Endothelial cell of umbilical vein (primary cell): ENCODE results near the gene SCN1B.

Source experiments
- EZH2 ChIP-seq: IDR thresholded peaks from 2 replicates; pipeline ENCODE4 v1.6.1; 2012; ENCODE audit warnings: borderline replicate concordance, low read depth, mild to moderate bottlenecking, moderate library complexity, low read length, inconsistent platforms; ENCODE audit not compliant: severe bottlenecking
- FOS ChIP-seq: IDR thresholded peaks from 2 replicates; pipeline ENCODE4 v1.6.1; 2011; ENCODE audit warnings: mild to moderate bottlenecking, low read length, moderate library complexity, borderline replicate concordance; ENCODE audit not compliant: insufficient read depth
- JUN ChIP-seq: IDR thresholded peaks from 2 replicates; pipeline ENCODE4 v1.6.1; 2011; ENCODE audit warnings: borderline replicate concordance, low read depth; ENCODE audit not compliant: insufficient read length, insufficient read depth
- MYC ChIP-seq: IDR thresholded peaks from one replicate; pipeline ENCODE4 v1.6.1; 2011; ENCODE audit warnings: mild to moderate bottlenecking, low read depth, low read length
- POLR2A ChIP-seq: IDR thresholded peaks from 2 replicates; pipeline ENCODE4 v1.6.1; 2012; ENCODE audit warnings: low read depth, mild to moderate bottlenecking, control low read depth, low read length
- POLR2AphosphoS5 ChIP-seq: IDR thresholded peaks from 2 replicates; pipeline ENCODE4 v1.6.1; 2012; ENCODE audit warnings: low read depth, mild to moderate bottlenecking, control low read depth, low read length, moderate library complexity; ENCODE audit not compliant: insufficient read depth
- TF ChIP-seq, protein P1 (sequence below), 2 donors: IDR thresholded peaks; 1 replicate in 1 of 2; 2 replicates in 1 of 2; pipeline ENCODE4 v1.5.1; 2011; ENCODE audit warnings: low read length in 2 of 2, mild to moderate bottlenecking in 2 of 2, moderate library complexity in 2 of 2, control low read depth in 1 of 2, inconsistent platforms in 1 of 2, low read depth in 1 of 2; ENCODE audit not compliant: insufficient read depth in 1 of 2; ENCODE audit errors: extremely low read depth in 1 of 2
- TF ChIP-seq, protein P2 (sequence below): IDR thresholded peaks from 2 replicates; pipeline ENCODE4 v1.6.1; 2011; ENCODE audit not compliant: insufficient read depth, insufficient read length

DNA sequence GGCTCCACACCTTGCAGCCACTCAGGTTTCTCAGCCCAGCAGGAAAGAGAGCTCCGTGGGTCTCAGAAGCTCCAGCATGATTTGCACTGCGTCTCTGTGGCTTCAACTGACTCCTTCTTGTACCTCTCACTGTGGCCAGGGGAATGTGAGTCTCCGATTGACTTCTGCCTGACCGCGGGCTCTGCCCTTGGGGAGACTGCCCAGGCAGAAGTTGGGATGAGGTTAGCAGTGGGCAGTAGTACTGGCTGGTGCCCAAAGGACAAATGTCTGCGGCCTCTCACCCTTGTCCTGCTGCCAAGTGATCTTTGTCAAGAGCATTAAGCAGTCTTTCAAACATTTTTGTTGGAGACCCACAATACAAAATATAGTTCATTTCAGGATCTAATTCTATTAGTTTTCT, 50.9 kb downstream of the SCN1B start:
- no peak for TF ChIP-seq POLR2AphosphoS5
- TF ChIP-seq, protein P1, sequence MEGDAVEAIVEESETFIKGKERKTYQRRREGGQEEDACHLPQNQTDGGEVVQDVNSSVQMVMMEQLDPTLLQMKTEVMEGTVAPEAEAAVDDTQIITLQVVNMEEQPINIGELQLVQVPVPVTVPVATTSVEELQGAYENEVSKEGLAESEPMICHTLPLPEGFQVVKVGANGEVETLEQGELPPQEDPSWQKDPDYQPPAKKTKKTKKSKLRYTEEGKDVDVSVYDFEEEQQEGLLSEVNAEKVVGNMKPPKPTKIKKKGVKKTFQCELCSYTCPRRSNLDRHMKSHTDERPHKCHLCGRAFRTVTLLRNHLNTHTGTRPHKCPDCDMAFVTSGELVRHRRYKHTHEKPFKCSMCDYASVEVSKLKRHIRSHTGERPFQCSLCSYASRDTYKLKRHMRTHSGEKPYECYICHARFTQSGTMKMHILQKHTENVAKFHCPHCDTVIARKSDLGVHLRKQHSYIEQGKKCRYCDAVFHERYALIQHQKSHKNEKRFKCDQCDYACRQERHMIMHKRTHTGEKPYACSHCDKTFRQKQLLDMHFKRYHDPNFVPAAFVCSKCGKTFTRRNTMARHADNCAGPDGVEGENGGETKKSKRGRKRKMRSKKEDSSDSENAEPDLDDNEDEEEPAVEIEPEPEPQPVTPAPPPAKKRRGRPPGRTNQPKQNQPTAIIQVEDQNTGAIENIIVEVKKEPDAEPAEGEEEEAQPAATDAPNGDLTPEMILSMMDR (IDR thresholded peaks at IDR 0.05; ENCODE audit: extremely low read depth in 1 of 2, insufficient read depth in 1 of 2, low read depth in 1 of 2, low read length in 2 of 2) = no peak
- no peak for TF ChIP-seq POLR2A
- no peak for TF ChIP-seq EZH2
- no peak for TF ChIP-seq JUN
- TF ChIP-seq FOS = no peak
- TF ChIP-seq, protein P2, sequence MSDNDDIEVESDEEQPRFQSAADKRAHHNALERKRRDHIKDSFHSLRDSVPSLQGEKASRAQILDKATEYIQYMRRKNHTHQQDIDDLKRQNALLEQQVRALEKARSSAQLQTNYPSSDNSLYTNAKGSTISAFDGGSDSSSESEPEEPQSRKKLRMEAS = no peak
- TF ChIP-seq MYC = no peak
